ENCODE measurements around the gene IL1RAPL1.

GRCh38 chrX:28979877-28980276 lies 392.6 kb downstream of the IL1RAPL1 start:
- TF ChIP-seq CTCF (IDR thresholded peaks at IDR 0.05) (no peak), POLR2A (IDR thresholded peaks at IDR 0.05) (no peak), POLR2AphosphoS5 (IDR thresholded peaks at IDR 0.05) (no peak)

All from breast epithelium (tissue), 3 donors.